WTC11 (cell line): Measurements from ENCODE around the gene SCNM1.

Experiments used
- ATF6 ChIP-seq: sonication (generic); formaldehyde crosslinking; IDR thresholded peaks from 2 replicates; pipeline ENCODE4 v1.8.1; 2023; ENCODE audit warnings: mild to moderate bottlenecking, missing genetic modification reagents
- CTCF ChIP-seq: fragments of 200-600 bp; IDR thresholded peaks from 2 replicates; pipeline ENCODE4 v1.8.0; 2022; ENCODE audit warnings: antibody characterized with exemption
- E2F1 ChIP-seq: sonication (generic); formaldehyde crosslinking; IDR thresholded peaks from 2 replicates; pipeline ENCODE4 v1.8.0; 2022; ENCODE audit warnings: mild to moderate bottlenecking, missing genetic modification reagents
- ERG ChIP-seq: fragments of 250-450 bp; sonication (Bioruptor Pico); IDR thresholded peaks from 2 replicates; pipeline ENCODE4 v1.8.0; 2021; ENCODE audit warnings: mild to moderate bottlenecking
- NR2C2 ChIP-seq: sonication (generic); formaldehyde crosslinking; IDR thresholded peaks from 2 replicates; pipeline ENCODE4 v1.8.0; 2022; ENCODE audit warnings: mild to moderate bottlenecking, missing genetic modification reagents
- STAT6 ChIP-seq: sonication (generic); formaldehyde crosslinking; conservative IDR thresholded peaks from 2 replicates; pipeline ENCODE4 v1.8.1; 2023; ENCODE audit warnings: mild to moderate bottlenecking, low read depth, missing genetic modification reagents, moderate library complexity
- TCF7 ChIP-seq: sonication (generic); formaldehyde crosslinking; IDR thresholded peaks from 2 replicates; pipeline ENCODE4 v1.8.0; 2022; ENCODE audit warnings: mild to moderate bottlenecking, low read depth, missing genetic modification reagents, moderate library complexity
- TEAD4 ChIP-seq: sonication (generic); formaldehyde crosslinking; IDR thresholded peaks from 2 replicates; pipeline ENCODE4 v1.8.0; 2022; ENCODE audit warnings: mild to moderate bottlenecking, missing genetic modification reagents
- ZNF512 ChIP-seq: sonication (generic); formaldehyde crosslinking; IDR thresholded peaks from 2 replicates; pipeline ENCODE4 v1.8.1; 2022; ENCODE audit warnings: missing genetic modification reagents, borderline replicate concordance

- no peak for TF ChIP-seq ERG (CRISPR knock-in tag)
- no peak for TF ChIP-seq TEAD4 (CRISPR knock-in tag)
- no peak for TF ChIP-seq TCF7 (CRISPR knock-in tag)
- no peak for TF ChIP-seq STAT6 (CRISPR knock-in tag)
- no peak for TF ChIP-seq ZNF512 (CRISPR knock-in tag)
- TF ChIP-seq E2F1 (CRISPR knock-in tag): no peak
- TF ChIP-seq ATF6 (CRISPR knock-in tag): no peak
- TF ChIP-seq NR2C2 (CRISPR knock-in tag): no peak
- TF ChIP-seq CTCF: no peak
Observed at GRCh38 chr1:151134991-151135390, 31.0 kb upstream of the SCNM1 start.
